HG02885 (cell line): ENCODE measurements around the gene FOXD3.
"Not testable (repeated sequence)": the region's sequence is repeated elsewhere in the genome, so short reads cannot be mapped to it uniquely, and the experiment has no call there.

Experiments used
- ATAC-seq: cut with Tn5 transposase; IDR thresholded peaks from one replicate; pipeline ENCODE4 v1.9.1; 2021; ENCODE audit warnings: mild to moderate bottlenecking; ENCODE audit not compliant: unreplicated experiment, poor library complexity

The FOXD3 gene

GRCh38 chr1:63352736-63353135, 30.4 kb downstream of the FOXD3 start:
- ATAC-seq = no peak

DNA sequence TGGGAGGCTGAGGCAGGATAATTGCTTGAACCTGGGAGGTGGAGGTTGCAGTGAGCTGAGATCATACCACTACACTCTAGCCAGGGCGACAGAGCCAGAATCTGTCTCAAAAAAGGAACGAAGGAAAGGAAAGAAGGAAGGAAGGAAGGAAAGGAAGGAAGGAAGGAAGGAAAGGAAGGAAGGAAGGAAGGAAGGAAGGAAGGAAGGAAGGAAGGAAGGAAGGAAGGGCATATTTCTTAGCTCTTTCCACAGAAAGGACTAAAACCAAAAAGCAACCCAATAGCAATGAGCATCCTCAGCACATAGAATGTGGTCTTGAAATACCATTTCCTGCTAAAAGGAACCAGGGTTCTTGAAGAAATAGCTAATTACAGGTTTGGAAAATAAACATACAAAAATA, 33.9 kb downstream of the FOXD3 start:
- ATAC-seq = not testable (repeated sequence)

GRCh38 chr1:63359561-63359960, 37.2 kb downstream of the FOXD3 start:
- ATAC-seq = no peak

DNA sequence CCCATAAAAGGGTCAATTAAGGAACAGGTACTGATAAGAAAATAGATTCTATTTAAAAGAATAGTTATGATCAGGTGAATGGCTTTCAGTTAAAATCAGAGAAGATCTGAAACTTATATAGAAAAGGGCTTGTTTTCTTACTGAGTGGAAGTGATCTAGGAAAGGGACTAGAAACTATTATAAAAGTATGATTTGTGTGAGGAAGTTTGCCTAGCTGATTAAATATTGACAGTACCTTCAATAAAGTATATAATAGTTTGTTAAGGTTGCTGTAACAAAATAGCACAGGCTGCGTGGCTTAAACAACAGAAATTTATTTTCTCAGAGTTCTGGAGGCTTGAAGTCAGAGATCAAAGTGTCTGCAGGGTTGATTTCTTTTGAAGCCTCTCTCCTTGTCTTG, 39.7 kb downstream of the FOXD3 start:
- no peak for ATAC-seq

DNA sequence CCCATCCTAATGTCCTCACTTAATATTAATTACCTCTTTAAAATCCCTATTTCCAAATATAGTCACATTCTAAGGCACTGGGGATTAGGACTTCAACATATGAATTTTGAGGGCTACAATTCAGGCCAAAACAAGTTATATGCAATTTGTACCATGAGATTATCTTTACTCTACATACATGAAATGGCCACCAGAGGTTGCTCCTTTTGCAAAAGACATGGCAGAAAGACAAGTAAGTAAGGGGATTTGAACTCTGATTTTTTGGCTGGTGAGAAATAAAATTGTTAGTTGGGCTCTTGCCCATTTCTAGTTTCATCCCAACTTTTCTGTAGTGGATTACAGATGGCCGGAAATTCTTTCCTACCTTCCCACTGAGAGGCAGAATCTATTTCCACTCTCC, 40.2 kb downstream of the FOXD3 start:
- no peak for ATAC-seq

GRCh38 chr1:63363014-63363413, 40.6 kb downstream of the FOXD3 start:
- ATAC-seq = no peak

DNA sequence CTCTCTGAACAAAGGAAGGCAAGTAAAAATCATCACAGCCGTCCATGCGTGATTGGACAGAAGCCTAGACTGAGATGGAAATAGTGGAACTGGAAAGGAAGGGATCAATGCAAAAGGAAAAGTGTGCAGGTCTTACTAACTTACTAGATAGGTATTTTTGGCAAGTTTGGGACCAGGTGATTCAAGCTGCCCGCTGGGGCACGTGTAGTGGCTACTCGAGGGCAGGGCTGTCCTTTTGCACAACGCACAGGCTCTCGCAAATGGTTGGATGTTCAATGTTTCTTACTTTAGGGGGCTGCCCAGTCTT, 44.5 kb downstream of the FOXD3 start:
- ATAC-seq = no peak

DNA sequence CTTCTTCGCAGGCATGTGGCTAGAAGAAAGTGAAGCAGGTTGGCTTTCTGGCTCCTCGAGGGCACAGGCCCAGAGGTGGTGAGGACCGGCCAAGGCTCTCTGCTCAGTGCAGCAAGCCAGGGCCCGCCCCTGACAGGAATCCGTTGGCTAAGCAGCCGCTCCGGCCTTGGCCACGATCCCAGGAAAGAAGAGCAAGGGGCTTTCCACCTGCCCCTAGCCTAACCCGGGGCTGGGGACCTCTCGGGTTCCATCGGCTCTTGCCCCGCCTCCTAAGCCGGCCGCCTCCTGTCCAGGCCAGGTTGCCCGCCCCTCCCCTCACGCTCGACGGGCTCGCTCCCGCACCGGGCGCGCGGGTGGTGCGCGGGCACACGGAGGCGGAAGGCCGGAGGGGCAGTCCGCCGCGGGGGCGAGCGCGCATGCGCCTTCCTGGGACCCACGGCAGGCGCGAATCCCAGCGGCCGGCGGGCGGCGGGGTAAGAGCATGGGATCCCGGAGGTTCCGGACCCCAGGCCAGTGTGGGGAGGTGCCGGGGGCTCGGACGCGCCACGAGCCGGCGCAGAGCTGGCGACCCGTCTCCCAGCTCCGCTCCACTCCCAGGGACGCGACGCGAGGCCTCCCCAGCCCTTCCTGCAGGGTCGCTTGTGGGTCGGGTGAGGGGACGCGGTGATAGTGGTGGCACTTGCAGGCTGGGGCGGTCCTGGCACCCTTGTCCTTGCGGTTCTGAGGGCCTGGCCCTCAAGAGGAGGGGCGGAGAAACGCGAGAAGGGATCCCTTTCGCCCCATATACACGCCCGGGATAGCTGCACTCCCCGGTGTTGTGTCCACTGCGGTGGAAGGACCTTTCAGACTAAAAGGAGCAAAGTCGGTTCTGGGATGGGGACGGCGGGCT, 45.1 kb downstream of the FOXD3 start, which contains the start of gene ALG6:
TSS of gene ALG6 (plus strand) at position 413 of the 889 bp plus-strand sequence. CDS start 3,351 bp downstream, outside the sequence.
- ATAC-seq = peak; percentile 94

- no peak for ATAC-seq
These were observed 45.8 kb downstream of the FOXD3 start for GRCh38 chr1:63368131-63368530.
